CD4-positive, alpha-beta T cell (primary cell): ENCODE data around the gene CTNNA1. TPM values are rescaled to one million over a fixed set of nuclear protein-coding genes. Genes with fewer than 3 reads are reported as not detected.

Experiments used
- ATAC-seq: fragments of 200-7000 bp; cut with Tn5 transposase; one replicate; pipeline ENCODE4 v1.10.0; 2022; ENCODE audit warnings: mild to moderate bottlenecking; ENCODE audit not compliant: poor library complexity
- CTCF ChIA-PET: fragments of 350-600 bp; sonication (Branson Sonifier 250); formaldehyde crosslinking; loops from one replicate; lab custom pipeline; 2021; ENCODE audit warnings: antibody characterized with exemption, inconsistent platforms; lab: Charles Lee
- POLR2A ChIA-PET: fragments of 350-600 bp; sonication (Branson Sonifier 250); formaldehyde crosslinking; loops from one replicate; lab custom pipeline; 2021; ENCODE audit warnings: antibody characterized with exemption, inconsistent platforms; lab: Charles Lee
- DNase-seq, 14 experiments: peaks; one replicate each; pipeline ENCODE4 v3.0.0-alpha.2; 2013 to 2020; ENCODE audit warnings: mixed read lengths in 2 of 14
- H3K27ac ChIP-seq, 2 donors: one replicate each; pipeline versions ENCODE4 v1.5.1 to v1.7.0; 2013; ENCODE audit warnings: low read length in 2 of 2, low read depth in 1 of 2, mild to moderate bottlenecking in 1 of 2
- H3K27me3 ChIP-seq, 2 experiments: 1 replicate in 1 of 2; 2 replicates in 1 of 2; pipeline versions ENCODE4 v1.6.1 to v1.7.0; 2013; ENCODE audit warnings: low read length in 2 of 2, control low read depth in 1 of 2, mild to moderate bottlenecking in 1 of 2, moderate library complexity in 1 of 2; ENCODE audit not compliant: insufficient read depth in 2 of 2, control insufficient read depth in 1 of 2
- H3K36me3 ChIP-seq: one replicate; pipeline ENCODE4 v1.6.1; 2013; ENCODE audit warnings: low read length, control low read depth; ENCODE audit not compliant: insufficient read depth
- H3K4me1 ChIP-seq: one replicate; pipeline ENCODE4 v1.6.1; 2013; ENCODE audit warnings: low read length, control low read depth; ENCODE audit not compliant: insufficient read depth
- H3K4me3 ChIP-seq: one replicate; pipeline ENCODE4 v1.5.1; 2013; ENCODE audit warnings: mild to moderate bottlenecking, low read length, moderate library complexity
- H3K9me3 ChIP-seq, 2 experiments: 1 replicate in 1 of 2; 2 replicates in 1 of 2; pipeline versions ENCODE4 v1.6.1 to v1.7.0; 2013; ENCODE audit warnings: low read length in 2 of 2, mild to moderate bottlenecking in 2 of 2, control low read depth in 1 of 2, moderate library complexity in 1 of 2; ENCODE audit not compliant: control insufficient read depth in 1 of 2, insufficient read depth in 1 of 2
- H3K27ac Mint-ChIP-seq: one replicate; pipeline ENCODE4 v1.8.0; 2020; ENCODE audit warnings: mixed read lengths
- H3K27me3 Mint-ChIP-seq: one replicate; pipeline ENCODE4 v1.8.0; 2021; ENCODE audit warnings: mixed read lengths
- H3K36me3 Mint-ChIP-seq: one replicate; pipeline ENCODE4 v1.8.0; 2021; ENCODE audit warnings: low read depth, mixed read lengths
- H3K4me1 Mint-ChIP-seq: one replicate; pipeline ENCODE4 v1.8.0; 2021; ENCODE audit warnings: low read depth, mixed read lengths
- H3K4me3 Mint-ChIP-seq: one replicate; pipeline ENCODE4 v1.8.0; 2020; ENCODE audit warnings: mild to moderate bottlenecking, mixed read lengths
- H3K9me3 Mint-ChIP-seq: one replicate; pipeline ENCODE4 v1.8.0; 2020; ENCODE audit warnings: mixed read lengths
- intact Hi-C, 2 experiments: fragments of 100-400 bp; cut with DNase I in 1 of 2; cut with micrococcal nuclease in 1 of 2; formaldehyde crosslinking; loops; one replicate each; pipeline versions ENCODE4 v1.15.1 to v1.9.0; 2023 to 2025; cut with DNase I, micrococcal nuclease
- total RNA-seq, 174 experiments: library from RNA in 2 of 174; stranded (reverse) in 2 of 174; gene quantifications; one replicate each; pipeline ENCODE4 v1.2.3 and lab custom pipeline; 2021 to 2026
- TF ChIP-seq, protein P1 (sequence below): fragments of 200-600 bp; IDR thresholded peaks from one replicate; pipeline ENCODE4 v1.8.0; 2022; ENCODE audit warnings: antibody characterized with exemption, mild to moderate bottlenecking

CTNNA1 gene
- total RNA-seq, 2 experiments from 2014 or later: 6.0 to 6.7 TPM

GRCh38 chr5:138951986-138952735 lies 198.9 kb downstream of the CTNNA1 start:
- H3K27me3 Mint-ChIP-seq: no peaks in the 10 kb centered on the region
- Histone ChIP-seq H3K9me3 (no peaks in the 10 kb centered on the region), H3K4me3 (no peak overlapping the region), H3K36me3 (no peaks in the 10 kb centered on the region), H3K27me3 (no peaks in the 10 kb centered on the region), H3K27ac (no peak overlapping the region), H3K4me1 (peaks cover 14% of the 10 kb centered on the region)
- no peak overlapping the region for H3K4me3 Mint-ChIP-seq
- TF ChIP-seq, protein P1, sequence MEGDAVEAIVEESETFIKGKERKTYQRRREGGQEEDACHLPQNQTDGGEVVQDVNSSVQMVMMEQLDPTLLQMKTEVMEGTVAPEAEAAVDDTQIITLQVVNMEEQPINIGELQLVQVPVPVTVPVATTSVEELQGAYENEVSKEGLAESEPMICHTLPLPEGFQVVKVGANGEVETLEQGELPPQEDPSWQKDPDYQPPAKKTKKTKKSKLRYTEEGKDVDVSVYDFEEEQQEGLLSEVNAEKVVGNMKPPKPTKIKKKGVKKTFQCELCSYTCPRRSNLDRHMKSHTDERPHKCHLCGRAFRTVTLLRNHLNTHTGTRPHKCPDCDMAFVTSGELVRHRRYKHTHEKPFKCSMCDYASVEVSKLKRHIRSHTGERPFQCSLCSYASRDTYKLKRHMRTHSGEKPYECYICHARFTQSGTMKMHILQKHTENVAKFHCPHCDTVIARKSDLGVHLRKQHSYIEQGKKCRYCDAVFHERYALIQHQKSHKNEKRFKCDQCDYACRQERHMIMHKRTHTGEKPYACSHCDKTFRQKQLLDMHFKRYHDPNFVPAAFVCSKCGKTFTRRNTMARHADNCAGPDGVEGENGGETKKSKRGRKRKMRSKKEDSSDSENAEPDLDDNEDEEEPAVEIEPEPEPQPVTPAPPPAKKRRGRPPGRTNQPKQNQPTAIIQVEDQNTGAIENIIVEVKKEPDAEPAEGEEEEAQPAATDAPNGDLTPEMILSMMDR: no peak
- no peak overlapping the region for H3K27ac Mint-ChIP-seq
- POLR2A ChIA-PET: interaction anchor here (0.6 kb wide), 1 partner anchor 57 kb away, joined by 4 read pairs; no protein-coding TSS in a partner anchor
- no peak for DNase-seq
- intact Hi-C loops: no loop called here
- no peaks in the 10 kb centered on the region for H3K36me3 Mint-ChIP-seq
- ATAC-seq: no peak
- no peaks in the 10 kb centered on the region for H3K9me3 Mint-ChIP-seq
- H3K4me1 Mint-ChIP-seq: peaks cover 19% of the 10 kb centered on the region
- CTCF ChIA-PET: no interaction called here

GRCh38 chr5:138952962-138953361 lies 199.7 kb downstream of the CTNNA1 start:
- TF ChIP-seq, protein P1: no peak

GRCh38 chr5:138953387-138954256 lies 200.4 kb downstream of the CTNNA1 start:
- DNase-seq (peak in 3 of 14 experiments; percentile 25 to 34 (median 27)), ATAC-seq (peak; percentile 79)
- H3K27me3 ChIP-seq: no peaks in the 10 kb centered on the region
- TF ChIP-seq, protein P1: no peak
- Mint-ChIP-seq H3K9me3 (no peaks in the 10 kb centered on the region), H3K27ac (no peak overlapping the region), H3K4me3 (no peak overlapping the region), H3K36me3 (no peaks in the 10 kb centered on the region), H3K4me1 (peaks cover 19% of the 10 kb centered on the region), H3K27me3 (no peaks in the 10 kb centered on the region)
- intact Hi-C loops: no loop called here
- peaks cover 14% of the 10 kb centered on the region for H3K4me1 ChIP-seq
- POLR2A ChIA-PET: no interaction called here
- no peaks in the 10 kb centered on the region for H3K9me3 ChIP-seq
- no peak overlapping the region for H3K4me3 ChIP-seq
- CTCF ChIA-PET: no interaction called here
- H3K27ac ChIP-seq: no peak overlapping the region
- H3K36me3 ChIP-seq: no peaks in the 10 kb centered on the region

More at GRCh38 chr5:138952962-138953361, 199.7 kb downstream of the CTNNA1 start:
- H3K27ac Mint-ChIP-seq: no peak overlapping the region
- H3K4me3 ChIP-seq: no peak overlapping the region
- ChIA-PET POLR2A (no interaction called here), CTCF (no interaction called here)
- DNase-seq (no peak), ATAC-seq (no peak)
- H3K27me3 Mint-ChIP-seq: no peaks in the 10 kb centered on the region
- peaks cover 14% of the 10 kb centered on the region for H3K4me1 ChIP-seq
- peaks cover 19% of the 10 kb centered on the region for H3K4me1 Mint-ChIP-seq
- H3K36me3 ChIP-seq: no peaks in the 10 kb centered on the region
- no peaks in the 10 kb centered on the region for H3K27me3 ChIP-seq
- H3K9me3 ChIP-seq: no peaks in the 10 kb centered on the region
- intact Hi-C loops: no loop called here
- no peaks in the 10 kb centered on the region for H3K36me3 Mint-ChIP-seq
- no peak overlapping the region for H3K27ac ChIP-seq
- no peak overlapping the region for H3K4me3 Mint-ChIP-seq
- no peaks in the 10 kb centered on the region for H3K9me3 Mint-ChIP-seq
